ENCODE data around the gene HDAC9.

HDAC9 gene

GRCh38 chr7:18495412-18496340, at the start of gene HDAC9:
HDAC9 (plus strand) TSS chr7:18495749; CDS start chr7:18496303, 554 bp downstream.
- DNase-seq: peak; percentile 86

GRCh38 chr7:18445916-18446520, 49.5 kb upstream of the HDAC9 start:
- DNase-seq: no peak

GRCh38 chr7:18450019-18450418, 45.5 kb upstream of the HDAC9 start:
- no peak for DNase-seq

- no peak for DNase-seq
Measured at GRCh38 chr7:18455606-18456005, 39.9 kb upstream of the HDAC9 start.

- no peak for DNase-seq
Measured at GRCh38 chr7:18457832-18458231, 37.7 kb upstream of the HDAC9 start.

- no peak for DNase-seq
Measured at GRCh38 chr7:18458830-18459229, 36.7 kb upstream of the HDAC9 start.

GRCh38 chr7:18459484-18460245, 35.9 kb upstream of the HDAC9 start:
- DNase-seq: no peak

GRCh38 chr7:18461785-18462467, 33.6 kb upstream of the HDAC9 start:
- no peak for DNase-seq

- DNase-seq: no peak
Measured at GRCh38 chr7:18464830-18465229, 30.7 kb upstream of the HDAC9 start.

- no peak for DNase-seq
Measured at GRCh38 chr7:18467011-18467410, 28.5 kb upstream of the HDAC9 start.

- no peak for DNase-seq
Measured at GRCh38 chr7:18468795-18469194, 26.8 kb upstream of the HDAC9 start.

- no peak for DNase-seq
Measured at GRCh38 chr7:18469316-18469715, 26.2 kb upstream of the HDAC9 start.

GRCh38 chr7:18471476-18472160, 23.9 kb upstream of the HDAC9 start:
- DNase-seq: no peak

- DNase-seq: no peak
Measured at GRCh38 chr7:18472161-18472483, 23.4 kb upstream of the HDAC9 start.

GRCh38 chr7:18473119-18473518, 22.4 kb upstream of the HDAC9 start:
- DNase-seq: no peak

GRCh38 chr7:18474944-18475343, 20.6 kb upstream of the HDAC9 start:
- DNase-seq: no peak

GRCh38 chr7:18475488-18475887, 20.1 kb upstream of the HDAC9 start:
- no peak for DNase-seq

GRCh38 chr7:18481776-18482175, 13.8 kb upstream of the HDAC9 start:
- DNase-seq: no peak

GRCh38 chr7:18488049-18488448, 7.5 kb upstream of the HDAC9 start:
- no peak for DNase-seq

GRCh38 chr7:18489624-18490023, 5.9 kb upstream of the HDAC9 start:
- no peak for DNase-seq

GRCh38 chr7:18491871-18492270, 3.7 kb upstream of the HDAC9 start:
- DNase-seq: no peak

GRCh38 chr7:18494406-18494805, 1.1 kb upstream of the HDAC9 start:
- DNase-seq: no peak
